HL-60 (cell line): Measurements from ENCODE around the gene PNMA8C.

ENCODE experiments used
- CTCF ChIP-seq: IDR thresholded peaks from one replicate; pipeline ENCODE4 v1.5.1; 2011; ENCODE audit warnings: low read length, control low read depth, inconsistent platforms; ENCODE audit not compliant: insufficient read depth
- GABPA ChIP-seq: IDR thresholded peaks from 2 replicates; pipeline ENCODE4 v1.6.1; 2012; ENCODE audit warnings: low read depth
- TF ChIP-seq, protein P1 (sequence below): IDR thresholded peaks from 2 replicates; pipeline ENCODE4 v1.6.1; 2012; ENCODE audit warnings: low read depth; ENCODE audit not compliant: insufficient replicate concordance

DNA sequence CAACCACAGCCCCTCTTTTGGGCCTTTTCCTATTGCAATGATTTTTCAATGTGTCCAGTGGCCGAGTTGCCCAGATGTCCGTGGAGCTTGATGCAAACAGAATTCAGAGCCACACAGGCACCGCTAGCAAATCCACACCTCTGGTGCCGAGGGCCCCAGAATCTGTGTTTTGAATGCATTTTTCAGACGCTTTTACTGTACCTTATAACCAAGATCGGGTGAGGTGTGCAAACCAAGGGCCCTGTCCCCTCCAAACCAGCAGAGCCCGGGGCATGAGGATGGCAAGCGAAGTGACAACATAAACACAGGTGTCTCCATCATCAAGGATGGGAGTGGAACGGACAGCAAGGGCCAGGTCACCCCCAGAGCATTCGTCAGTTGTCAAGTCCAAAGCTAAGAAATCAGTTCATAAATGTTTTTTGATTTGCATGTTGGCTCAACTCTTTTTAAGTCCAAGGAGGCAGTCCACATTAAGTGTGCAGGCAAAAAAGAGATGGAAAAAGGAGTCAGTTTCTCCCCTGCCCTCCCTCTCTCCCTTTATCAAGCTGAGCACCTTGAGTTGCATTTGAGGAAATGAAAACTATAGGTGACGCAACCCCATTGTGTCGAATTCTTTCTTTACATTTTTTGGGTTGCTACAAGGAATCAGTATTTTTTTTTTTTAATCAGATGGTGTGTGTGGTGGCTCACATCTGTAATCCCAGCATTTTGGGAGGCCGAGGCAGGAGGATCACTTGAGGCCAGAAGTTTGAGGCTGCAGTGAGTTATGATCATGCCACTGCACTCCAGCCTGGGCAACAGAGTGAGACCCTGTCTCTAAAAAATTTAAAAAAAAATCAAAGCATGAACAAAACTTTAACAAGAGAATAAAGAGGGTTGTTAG is 18.3 kb downstream of the PNMA8C start:
- TF ChIP-seq, protein P1, sequence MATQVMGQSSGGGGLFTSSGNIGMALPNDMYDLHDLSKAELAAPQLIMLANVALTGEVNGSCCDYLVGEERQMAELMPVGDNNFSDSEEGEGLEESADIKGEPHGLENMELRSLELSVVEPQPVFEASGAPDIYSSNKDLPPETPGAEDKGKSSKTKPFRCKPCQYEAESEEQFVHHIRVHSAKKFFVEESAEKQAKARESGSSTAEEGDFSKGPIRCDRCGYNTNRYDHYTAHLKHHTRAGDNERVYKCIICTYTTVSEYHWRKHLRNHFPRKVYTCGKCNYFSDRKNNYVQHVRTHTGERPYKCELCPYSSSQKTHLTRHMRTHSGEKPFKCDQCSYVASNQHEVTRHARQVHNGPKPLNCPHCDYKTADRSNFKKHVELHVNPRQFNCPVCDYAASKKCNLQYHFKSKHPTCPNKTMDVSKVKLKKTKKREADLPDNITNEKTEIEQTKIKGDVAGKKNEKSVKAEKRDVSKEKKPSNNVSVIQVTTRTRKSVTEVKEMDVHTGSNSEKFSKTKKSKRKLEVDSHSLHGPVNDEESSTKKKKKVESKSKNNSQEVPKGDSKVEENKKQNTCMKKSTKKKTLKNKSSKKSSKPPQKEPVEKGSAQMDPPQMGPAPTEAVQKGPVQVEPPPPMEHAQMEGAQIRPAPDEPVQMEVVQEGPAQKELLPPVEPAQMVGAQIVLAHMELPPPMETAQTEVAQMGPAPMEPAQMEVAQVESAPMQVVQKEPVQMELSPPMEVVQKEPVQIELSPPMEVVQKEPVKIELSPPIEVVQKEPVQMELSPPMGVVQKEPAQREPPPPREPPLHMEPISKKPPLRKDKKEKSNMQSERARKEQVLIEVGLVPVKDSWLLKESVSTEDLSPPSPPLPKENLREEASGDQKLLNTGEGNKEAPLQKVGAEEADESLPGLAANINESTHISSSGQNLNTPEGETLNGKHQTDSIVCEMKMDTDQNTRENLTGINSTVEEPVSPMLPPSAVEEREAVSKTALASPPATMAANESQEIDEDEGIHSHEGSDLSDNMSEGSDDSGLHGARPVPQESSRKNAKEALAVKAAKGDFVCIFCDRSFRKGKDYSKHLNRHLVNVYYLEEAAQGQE: no peak
- no peak for TF ChIP-seq CTCF
- no peak for TF ChIP-seq GABPA
